ENCODE results near the gene GTSF1L. TPM values are rescaled to one million over a fixed set of nuclear protein-coding genes. Genes with fewer than 3 reads are reported as not detected.
"Not testable (repeated sequence)": the region's sequence is repeated elsewhere in the genome, so short reads cannot be mapped to it uniquely, and the experiment has no call there.

Gene GTSF1L
- total and polyA plus RNA-seq, 3 experiments from 2014 or later: not detected

DNA sequence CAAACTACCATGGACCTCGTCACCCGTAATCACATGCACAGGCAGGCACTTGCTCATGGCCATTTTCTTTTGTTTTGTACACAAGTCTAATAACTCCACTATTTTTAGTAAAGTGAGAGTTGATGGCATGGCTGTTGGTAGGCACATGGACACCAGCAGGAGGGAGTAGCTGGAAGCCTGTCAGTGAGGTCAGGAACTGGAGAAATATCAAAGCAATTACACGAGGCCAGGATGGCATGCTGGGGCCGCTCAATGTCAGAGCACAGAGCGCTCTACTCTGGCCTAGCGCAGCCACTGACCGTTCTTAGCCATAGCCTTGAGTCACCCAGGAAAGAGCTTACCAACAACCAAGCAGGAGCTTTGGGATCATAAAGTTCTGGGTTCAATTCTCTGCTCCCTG is 36.1 kb upstream of the GTSF1L start:
- no peak overlapping the region for H3K27ac Mint-ChIP-seq
- H3K4me1 ChIP-seq (ENCODE audit: insufficient read depth, low read length): no peaks in the 10 kb centered on the region
- POLR2A ChIA-PET: no interaction called here
- no peaks in the 10 kb centered on the region for H3K36me3 Mint-ChIP-seq
- CTCF ChIA-PET: no interaction called here
- peaks cover 2 to 3% of the 10 kb centered on the region in 2 donors for H3K27me3 Mint-ChIP-seq
- no peak overlapping the region for H3K4me3 Mint-ChIP-seq
- H3K9me3 ChIP-seq (ENCODE audit: low read length): no peaks in the 10 kb centered on the region
- DNase-seq: no peak
- H3K4me1 Mint-ChIP-seq: no peaks in the 10 kb centered on the region
- H3K9me3 Mint-ChIP-seq: no peaks in the 10 kb centered on the region
- no peak overlapping the region for H3K4me3 ChIP-seq (ENCODE audit: low read length)
- no peak overlapping the region for H3K27ac ChIP-seq (ENCODE audit: low read depth, low read length)
- no peaks in the 10 kb centered on the region for H3K36me3 ChIP-seq (ENCODE audit: insufficient read depth, low read length)
- H3K27me3 ChIP-seq (ENCODE audit: insufficient read depth, low read length, poor library complexity, severe bottlenecking): no peaks in the 10 kb centered on the region

DNA sequence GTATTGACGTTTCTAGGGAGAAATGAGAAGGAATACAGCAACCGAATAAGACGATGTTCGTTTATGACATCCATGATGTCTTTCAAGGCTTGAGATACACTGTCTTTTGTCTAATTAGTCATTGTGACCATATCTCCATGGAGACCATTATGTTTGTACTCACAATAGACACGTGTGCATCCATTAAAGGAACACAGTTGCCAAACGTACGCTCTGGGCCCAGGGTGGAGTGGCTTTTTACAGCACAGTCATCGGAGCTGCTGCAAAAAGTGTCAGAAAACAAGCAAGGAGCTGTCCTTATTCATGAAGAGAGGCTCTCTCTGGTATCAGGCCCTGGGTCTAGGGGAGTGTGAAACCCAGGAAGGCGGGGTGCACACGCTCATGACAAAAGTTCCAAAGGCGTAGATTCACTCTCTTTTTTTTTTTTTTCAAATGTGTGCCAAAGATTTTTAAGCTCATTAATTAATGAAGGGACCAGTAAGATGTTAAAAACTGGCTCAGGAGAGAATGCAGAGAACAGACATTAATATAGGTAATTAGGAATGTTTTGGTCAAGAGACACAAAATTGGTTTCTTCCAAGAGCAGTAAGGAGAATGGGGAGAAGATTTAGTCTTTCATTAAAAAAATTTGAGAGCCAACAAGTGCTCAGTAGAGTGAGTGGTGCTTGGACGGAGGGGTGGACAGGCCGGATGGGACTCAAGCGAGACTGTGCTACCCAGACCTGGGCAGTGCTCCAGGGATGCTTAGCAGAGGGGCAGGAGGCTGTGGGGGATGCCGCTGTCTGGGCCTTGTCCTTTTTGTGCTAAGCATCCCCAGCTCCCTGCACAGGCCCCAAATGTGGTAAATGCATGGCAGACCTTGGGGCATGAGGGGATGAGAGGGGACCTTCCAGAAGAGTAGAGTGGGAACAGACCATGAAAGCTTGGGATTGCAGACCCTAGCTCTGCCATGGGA is 34.9 kb upstream of the GTSF1L start:
- H3K27me3 ChIP-seq (ENCODE audit: insufficient read depth, low read length, poor library complexity, severe bottlenecking): no peaks in the 10 kb centered on the region
- Mint-ChIP-seq H3K27me3 (peaks cover 2 to 3% of the 10 kb centered on the region in 2 donors), H3K36me3 (no peaks in the 10 kb centered on the region), H3K9me3 (no peaks in the 10 kb centered on the region), H3K4me1 (no peaks in the 10 kb centered on the region), H3K4me3 (no peak overlapping the region), H3K27ac (peak overlapping the region in 1 of 8 donors; percentile 68)
- POLR2A ChIA-PET: interaction anchor here (0.6 kb wide), 1 partner anchor 305 kb away, joined by 9 read pairs; no protein-coding TSS in a partner anchor
- H3K4me1 ChIP-seq (ENCODE audit: insufficient read depth, low read length): no peaks in the 10 kb centered on the region
- DNase-seq: no peak
- no peaks in the 10 kb centered on the region for H3K9me3 ChIP-seq (ENCODE audit: low read length)
- H3K4me3 ChIP-seq (ENCODE audit: low read length): no peak overlapping the region
- H3K36me3 ChIP-seq (ENCODE audit: insufficient read depth, low read length): no peaks in the 10 kb centered on the region
- CTCF ChIA-PET: interaction anchor here (0.9 to 1.3 kb wide), 2 partner anchors 11 to 223 kb away, joined by 3 read pairs; no protein-coding TSS in a partner anchor
- H3K27ac ChIP-seq (ENCODE audit: low read depth, low read length): no peak overlapping the region

DNA sequence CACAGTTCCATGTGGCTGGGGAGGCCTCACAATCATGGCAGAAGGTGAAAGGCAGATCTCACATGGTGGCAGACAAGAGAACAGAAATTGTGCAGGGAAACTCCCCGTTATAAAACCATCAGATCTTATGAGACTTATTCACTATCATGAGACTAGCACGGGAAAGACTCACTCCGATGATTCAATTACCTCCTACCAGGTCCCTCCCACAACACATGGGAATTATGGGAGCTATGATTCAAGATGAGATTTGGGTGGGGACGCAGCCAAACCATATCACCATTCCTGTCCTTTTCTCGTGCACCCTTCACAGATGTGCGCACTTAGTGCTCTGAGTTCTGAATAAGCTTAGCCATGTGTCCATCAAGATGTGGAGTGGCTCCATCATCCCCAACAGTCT is 31.1 kb upstream of the GTSF1L start:
- H3K27me3 ChIP-seq (ENCODE audit: insufficient read depth, low read length, poor library complexity, severe bottlenecking); H3K27ac Mint-ChIP-seq; DNase-seq; H3K4me1 ChIP-seq (ENCODE audit: insufficient read depth, low read length); H3K27me3 Mint-ChIP-seq; H3K9me3 Mint-ChIP-seq; H3K4me3 Mint-ChIP-seq; H3K36me3 ChIP-seq (ENCODE audit: insufficient read depth, low read length); H3K4me3 ChIP-seq (ENCODE audit: low read length); H3K9me3 ChIP-seq (ENCODE audit: low read length); H3K36me3 Mint-ChIP-seq; H3K27ac ChIP-seq (ENCODE audit: low read depth, low read length); H3K4me1 Mint-ChIP-seq; POLR2A ChIA-PET: not testable (repeated sequence)
- CTCF ChIA-PET: interaction anchor here (0.5 to 0.7 kb wide), 2 partner anchors 8 to 12 kb away, joined by 3 read pairs; no protein-coding TSS in a partner anchor

DNA sequence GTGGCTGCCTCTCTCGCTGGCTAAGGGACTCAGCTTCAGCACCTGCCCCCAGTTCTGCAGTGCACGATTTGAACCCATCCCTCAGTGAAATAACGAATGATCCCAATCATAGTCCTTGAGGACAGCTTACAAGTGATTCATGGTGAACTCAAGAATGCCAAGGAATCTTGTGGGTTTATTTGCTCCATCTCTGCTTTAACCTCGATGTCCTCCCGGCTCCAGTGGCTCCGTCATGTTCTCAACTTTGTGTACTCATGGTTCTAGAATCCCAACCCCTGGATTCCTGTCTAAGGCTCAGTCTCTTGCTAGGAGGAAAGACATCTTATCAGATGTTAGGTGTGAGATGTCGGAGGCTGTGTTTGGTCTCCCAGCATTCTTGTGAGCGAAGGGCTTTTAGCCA is 29.0 kb upstream of the GTSF1L start:
- peaks cover 19 to 22% (median 21%) of the 10 kb centered on the region in 3 donors for H3K4me1 Mint-ChIP-seq
- no peak overlapping the region for H3K27ac Mint-ChIP-seq
- H3K4me3 Mint-ChIP-seq: no peak overlapping the region
- peaks cover 4 to 17% of the 10 kb centered on the region in 2 donors for H3K27me3 Mint-ChIP-seq
- H3K9me3 Mint-ChIP-seq: no peaks in the 10 kb centered on the region
- peaks cover 16% of the 10 kb centered on the region for H3K4me1 ChIP-seq (ENCODE audit: insufficient read depth, low read length)
- no peaks in the 10 kb centered on the region for H3K36me3 ChIP-seq (ENCODE audit: insufficient read depth, low read length)
- CTCF ChIA-PET: interaction anchor here (0.9 to 1.8 kb wide), 2 partner anchors 28 to 325 kb away, joined by 3 to 7 read pairs; partner anchors contain the start of gene GTSF1L
- no peaks in the 10 kb centered on the region for H3K9me3 ChIP-seq (ENCODE audit: low read length)
- no peak overlapping the region for H3K27ac ChIP-seq (ENCODE audit: low read depth, low read length)
- no peaks in the 10 kb centered on the region for H3K36me3 Mint-ChIP-seq
- no peaks in the 10 kb centered on the region for H3K27me3 ChIP-seq (ENCODE audit: insufficient read depth, low read length, poor library complexity, severe bottlenecking)
- DNase-seq: no peak
- POLR2A ChIA-PET: no interaction called here
- H3K4me3 ChIP-seq (ENCODE audit: low read length): no peak overlapping the region

DNA sequence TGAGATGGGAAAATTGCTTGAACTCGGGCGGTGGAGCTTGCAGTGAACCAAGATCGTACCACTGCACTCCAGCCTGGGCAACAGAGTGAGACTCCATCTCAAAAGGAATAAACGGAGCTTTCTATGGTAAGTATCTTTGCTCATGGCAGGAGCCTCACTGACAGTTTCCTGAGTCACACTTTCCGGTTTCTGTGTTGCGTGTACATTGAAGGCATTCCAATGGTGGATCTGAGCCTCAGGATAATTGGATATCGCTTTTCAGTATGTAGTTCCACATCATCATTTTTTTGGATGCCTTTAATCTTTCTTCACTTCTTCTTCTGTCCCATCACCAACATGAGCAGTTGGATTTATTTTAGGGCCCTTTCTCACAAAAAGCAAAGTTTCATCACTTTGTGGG is 28.6 kb upstream of the GTSF1L start:
- Histone ChIP-seq H3K4me3 (ENCODE audit: low read length) (no peak overlapping the region), H3K4me1 (ENCODE audit: insufficient read depth, low read length) (peaks cover 16% of the 10 kb centered on the region), H3K27ac (ENCODE audit: low read depth, low read length) (no peak overlapping the region), H3K9me3 (ENCODE audit: low read length) (no peaks in the 10 kb centered on the region), H3K36me3 (ENCODE audit: insufficient read depth, low read length) (no peaks in the 10 kb centered on the region), H3K27me3 (ENCODE audit: insufficient read depth, low read length, poor library complexity, severe bottlenecking) (no peaks in the 10 kb centered on the region)
- H3K27me3 Mint-ChIP-seq: peaks cover 4 to 21% of the 10 kb centered on the region in 2 donors
- no peak overlapping the region for H3K27ac Mint-ChIP-seq
- no peaks in the 10 kb centered on the region for H3K36me3 Mint-ChIP-seq
- peaks cover 22 to 27% (median 25%) of the 10 kb centered on the region in 3 donors for H3K4me1 Mint-ChIP-seq
- ChIA-PET POLR2A (no interaction called here), CTCF (interaction anchor here (1.0 to 1.8 kb wide), 2 partner anchors 9 to 325 kb away, joined by 3 to 7 read pairs; no protein-coding TSS in a partner anchor)
- no peak for DNase-seq
- no peak overlapping the region for H3K4me3 Mint-ChIP-seq
- H3K9me3 Mint-ChIP-seq: no peaks in the 10 kb centered on the region

DNA sequence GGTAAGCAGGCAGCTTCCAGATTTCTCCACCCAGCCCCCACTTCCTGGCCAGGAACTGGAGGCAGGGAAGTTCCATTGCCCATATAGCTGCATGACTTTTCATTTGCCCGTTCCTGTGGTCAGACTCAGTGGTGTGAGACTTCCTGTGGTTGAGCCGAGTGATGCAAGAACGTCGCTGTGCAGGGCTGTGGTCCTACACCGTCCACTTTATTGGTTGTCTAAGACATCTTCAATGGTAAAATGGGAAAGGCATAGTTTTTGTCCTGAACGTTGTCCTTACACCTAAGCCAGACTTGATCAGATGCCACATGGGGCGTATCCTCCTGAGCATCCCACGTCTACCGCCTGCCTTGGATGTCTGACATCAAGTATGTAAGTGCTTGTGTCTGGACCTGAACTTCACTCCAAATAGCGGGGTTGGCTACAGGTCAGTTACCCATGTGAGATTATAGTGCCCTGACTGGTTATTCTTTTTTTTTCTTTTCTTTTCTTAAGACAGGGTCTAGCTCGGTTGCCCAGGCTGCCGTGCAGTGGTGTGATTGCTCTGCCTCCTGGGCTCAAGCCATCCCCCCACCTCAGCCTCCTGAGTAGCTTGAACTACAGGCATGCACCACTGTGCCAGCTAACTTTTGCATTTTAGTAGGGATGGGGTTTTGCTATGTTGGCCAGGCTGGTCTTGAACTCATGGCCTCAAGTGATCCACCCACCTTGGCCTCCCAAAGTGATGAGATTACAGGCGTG is 25.9 kb upstream of the GTSF1L start:
- peaks cover 22 to 36% (median 33%) of the 10 kb centered on the region in 3 donors for H3K4me1 Mint-ChIP-seq
- DNase-seq: no peak
- Histone ChIP-seq H3K9me3 (ENCODE audit: low read length) (no peaks in the 10 kb centered on the region), H3K27me3 (ENCODE audit: insufficient read depth, low read length, poor library complexity, severe bottlenecking) (no peaks in the 10 kb centered on the region), H3K4me1 (ENCODE audit: insufficient read depth, low read length) (peaks cover 24% of the 10 kb centered on the region), H3K4me3 (ENCODE audit: low read length) (no peak overlapping the region), H3K27ac (ENCODE audit: low read depth, low read length) (no peak overlapping the region), H3K36me3 (ENCODE audit: insufficient read depth, low read length) (no peaks in the 10 kb centered on the region)
- H3K4me3 Mint-ChIP-seq: peak overlapping the region in 1 of 7 donors; percentile 61
- ChIA-PET CTCF (interaction anchor here (5.9 kb wide), 1 partner anchor 329 kb away, joined by 74 read pairs; no protein-coding TSS in a partner anchor), POLR2A (no interaction called here)
- no peaks in the 10 kb centered on the region for H3K9me3 Mint-ChIP-seq
- H3K36me3 Mint-ChIP-seq: no peaks in the 10 kb centered on the region
- H3K27me3 Mint-ChIP-seq: peaks cover 4 to 36% of the 10 kb centered on the region in 2 donors
- peak overlapping the region in 2 of 8 donors; percentile 34 to 64 for H3K27ac Mint-ChIP-seq

DNA sequence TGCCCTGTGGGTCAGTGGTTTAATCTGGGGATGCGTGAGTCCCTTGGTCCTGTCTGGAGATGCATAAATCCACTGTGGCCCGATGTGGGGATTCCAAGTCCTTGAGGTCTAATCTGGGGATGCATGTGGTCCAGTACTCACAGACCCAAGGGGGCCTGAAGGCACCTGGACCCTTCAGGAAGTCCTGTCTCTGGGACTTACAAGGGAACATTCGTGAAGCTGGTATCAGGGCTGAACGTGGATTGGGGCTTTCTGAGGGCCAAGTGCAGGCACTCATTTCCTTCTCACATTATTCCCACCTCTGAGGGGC is 25.2 kb upstream of the GTSF1L start:
- Mint-ChIP-seq H3K27me3 (peaks cover 4 to 39% of the 10 kb centered on the region in 2 donors), H3K9me3 (no peaks in the 10 kb centered on the region), H3K4me3 (peak overlapping the region in 1 of 7 donors; percentile 34), H3K4me1 (peaks cover 22 to 36% (median 33%) of the 10 kb centered on the region in 3 donors), H3K36me3 (no peaks in the 10 kb centered on the region), H3K27ac (no peak overlapping the region)
- no peak overlapping the region for H3K4me3 ChIP-seq (ENCODE audit: low read length)
- peaks cover 24% of the 10 kb centered on the region for H3K4me1 ChIP-seq (ENCODE audit: insufficient read depth, low read length)
- no peaks in the 10 kb centered on the region for H3K9me3 ChIP-seq (ENCODE audit: low read length)
- POLR2A ChIA-PET: no interaction called here
- H3K27ac ChIP-seq (ENCODE audit: low read depth, low read length): no peak overlapping the region
- no peak for DNase-seq
- no peaks in the 10 kb centered on the region for H3K27me3 ChIP-seq (ENCODE audit: insufficient read depth, low read length, poor library complexity, severe bottlenecking)
- CTCF ChIA-PET: interaction anchor here (5.9 kb wide), 1 partner anchor 330 kb away, joined by 74 read pairs; no protein-coding TSS in a partner anchor
- H3K36me3 ChIP-seq (ENCODE audit: insufficient read depth, low read length): no peaks in the 10 kb centered on the region
